Measurements from ENCODE around the gene DMAC2.
A peak's percentile ranks its signal among the peaks of the same experiment; 100 is the strongest.

Gene DMAC2

GRCh38 chr19:41452584-41453275 is 13.0 kb upstream of the DMAC2 start:
- no peak for DNase-seq (ENCODE audit: low spot score)
- in situ Hi-C loops (cut with MboI; ENCODE audit: low sequenced_read_pairs, unreplicated experiment): no loop called here
- no peak for TF ChIP-seq CTCF (IDR thresholded peaks at IDR 0.05; ENCODE audit: borderline replicate concordance, control extremely low read depth, extremely low read depth, insufficient read depth, missing control alignments)

DNA sequence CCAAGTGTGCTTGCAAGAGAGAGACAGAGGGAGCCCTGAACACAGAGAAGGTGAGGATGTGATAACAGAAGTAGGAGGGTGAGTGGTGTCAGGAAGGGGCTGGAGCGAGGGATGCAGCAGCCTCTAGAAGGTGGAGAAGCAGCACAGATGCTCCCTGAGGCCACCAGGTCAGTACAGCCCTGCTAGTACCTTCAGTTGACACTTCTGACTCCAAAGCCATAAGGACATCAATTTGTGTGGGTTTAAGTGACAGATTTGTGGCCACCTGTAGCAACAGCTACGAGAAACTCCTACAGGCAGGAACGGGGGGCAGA is 10.1 kb upstream of the DMAC2 start:
- DNase-seq (ENCODE audit: low spot score): no peak
- no peak for TF ChIP-seq CTCF (IDR thresholded peaks at IDR 0.05; ENCODE audit: borderline replicate concordance, control extremely low read depth, extremely low read depth, insufficient read depth, missing control alignments)
- in situ Hi-C loops (cut with MboI; ENCODE audit: low sequenced_read_pairs, unreplicated experiment): no loop called here

GRCh38 chr19:41449079-41449864 is 9.6 kb upstream of the DMAC2 start:
- DNase-seq (ENCODE audit: low spot score): peak; percentile 90
- peak; percentile 98 for TF ChIP-seq CTCF (IDR thresholded peaks at IDR 0.05; ENCODE audit: borderline replicate concordance, control extremely low read depth, extremely low read depth, insufficient read depth, missing control alignments)
- in situ Hi-C loops (cut with MboI; ENCODE audit: low sequenced_read_pairs, unreplicated experiment): no loop called here

DNA sequence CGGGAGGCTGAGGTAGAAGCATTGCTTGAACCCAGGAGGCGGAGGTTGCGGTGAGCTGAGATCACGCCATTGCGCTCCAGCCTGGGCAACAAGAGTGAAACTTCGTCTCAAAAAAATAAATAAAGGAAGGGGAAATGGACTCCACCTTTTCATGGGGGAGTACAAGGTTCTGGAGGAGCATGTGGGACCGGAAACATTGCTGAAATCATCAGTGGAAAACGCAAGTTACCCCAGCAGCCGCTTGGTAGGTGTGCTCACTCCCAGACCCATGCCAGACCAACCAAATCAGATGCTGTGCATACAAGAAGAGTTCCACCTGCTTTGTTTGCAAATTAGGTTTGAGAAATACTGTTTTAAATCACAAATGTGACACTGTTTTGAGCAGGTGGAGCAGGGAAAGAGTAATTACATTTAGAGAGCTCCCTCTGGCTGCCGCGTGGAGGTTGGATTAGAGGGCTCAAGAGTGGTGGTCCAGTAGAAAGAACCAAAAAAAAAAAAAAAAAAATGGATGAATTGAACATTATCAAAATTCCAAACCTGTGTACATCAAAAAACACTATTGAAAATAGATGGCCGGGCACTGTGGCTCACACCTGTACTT is 8.1 kb upstream of the DMAC2 start:
- TF ChIP-seq CTCF (IDR thresholded peaks at IDR 0.05; ENCODE audit: borderline replicate concordance, control extremely low read depth, extremely low read depth, insufficient read depth, missing control alignments): no peak
- DNase-seq (ENCODE audit: low spot score): no peak
- in situ Hi-C loops (cut with MboI; ENCODE audit: low sequenced_read_pairs, unreplicated experiment): no loop called here

DNA sequence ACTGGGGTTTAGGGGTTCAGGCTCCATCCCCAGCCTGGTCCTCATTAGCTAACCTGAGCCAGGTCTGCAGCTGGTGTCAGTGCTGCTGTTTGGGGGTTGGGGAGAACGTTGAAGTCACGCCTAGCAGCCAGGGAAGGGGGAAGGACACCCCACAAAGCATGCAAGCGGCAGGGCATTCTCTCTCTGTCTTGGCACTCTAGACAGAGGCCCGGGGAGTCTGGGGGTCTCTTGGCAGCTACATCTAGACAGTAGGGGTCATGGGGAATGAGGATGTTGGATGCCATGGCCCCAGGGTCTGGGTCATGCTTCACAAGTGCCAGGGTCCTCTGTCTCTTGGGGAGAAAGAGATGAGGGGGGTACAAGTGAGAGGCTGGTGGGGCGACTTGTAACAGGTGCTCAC is 5.9 kb upstream of the DMAC2 start:
- DNase-seq (ENCODE audit: low spot score): no peak
- in situ Hi-C loops (cut with MboI; ENCODE audit: low sequenced_read_pairs, unreplicated experiment): no loop called here
- TF ChIP-seq CTCF (IDR thresholded peaks at IDR 0.05; ENCODE audit: borderline replicate concordance, control extremely low read depth, extremely low read depth, insufficient read depth, missing control alignments): no peak

- in situ Hi-C loops (cut with MboI; ENCODE audit: low sequenced_read_pairs, unreplicated experiment): loop anchor here (5.0 kb wide), 1 partner anchor 128 kb away; no protein-coding TSS in a partner anchor
- DNase-seq (ENCODE audit: low spot score): no peak
- no peak for TF ChIP-seq CTCF (IDR thresholded peaks at IDR 0.05; ENCODE audit: borderline replicate concordance, control extremely low read depth, extremely low read depth, insufficient read depth, missing control alignments)
These were observed 4.2 kb upstream of the DMAC2 start for GRCh38 chr19:41443813-41444455.

All from GM13976 (cell line).